ENCODE measurements around the gene HEATR9. TPM values are rescaled to one million over a fixed set of nuclear protein-coding genes. Genes with fewer than 3 reads are reported as not detected.

The HEATR9 gene, protein sequence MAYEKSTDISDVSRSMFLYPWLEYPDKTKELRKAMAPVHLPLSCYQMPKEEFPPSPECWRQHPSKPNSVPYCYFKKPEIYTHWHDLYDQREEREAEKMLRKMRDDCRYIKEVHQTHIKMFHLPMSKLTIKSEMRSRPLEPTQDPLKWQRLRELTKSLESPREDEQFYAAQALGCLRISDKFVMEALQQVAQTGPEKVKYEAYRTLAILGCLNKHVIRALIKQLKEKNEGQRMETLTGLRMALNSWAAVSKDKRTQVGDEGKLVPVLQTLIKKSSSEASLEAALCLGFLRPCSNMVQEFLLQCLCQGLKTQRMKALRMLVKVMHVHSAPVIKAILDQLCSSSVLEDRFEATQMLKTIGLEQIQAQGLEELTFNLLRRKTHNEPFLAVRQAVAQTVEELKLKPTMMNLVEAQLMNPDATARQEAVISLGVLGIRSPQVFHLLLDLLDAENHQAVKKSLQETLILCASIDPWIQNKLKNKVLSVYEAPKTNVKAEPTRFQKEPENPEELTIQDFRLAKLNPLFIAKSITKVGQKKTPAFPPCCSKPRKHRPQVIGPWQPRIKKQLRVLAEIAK
- total RNA-seq (not detected), polyA plus RNA-seq (ENCODE audit: insufficient read depth in 1 of 8, insufficient read length in 8 of 8, low replicate concordance in 1 of 8) (under 1 TPM in 3 of 8 donors, not detected in 5; 0.09 to 0.17 (median 0.10) TPM)
- long read RNA-seq, donor 1 = 0 reads
- long read RNA-seq, donor 2 = 0 reads
- long read RNA-seq, donor 3 = 0 reads
- long read RNA-seq, donor 4 = 0 reads
- long read RNA-seq, donor 5 = 0 reads
- long read RNA-seq, donor 6 = 0 reads
- long read RNA-seq, donor 7 = 0 reads
- long read RNA-seq, donor 8 = 0 reads
- long read RNA-seq, donor 9 = 0 reads
- long read RNA-seq, donor 10 = 0 reads
- long read RNA-seq, donor 11 = 0 reads

GRCh38 chr17:35868737-35869136 lies at the start of gene HEATR9:
TSS of gene HEATR9 (minus strand) at chr17:35868891. CDS start at chr17:35868742, 149 bp downstream.
- Histone ChIP-seq H3K36me3 (ENCODE audit: control insufficient read depth, insufficient read depth, low read length) (peaks cover 5% of the 10 kb centered on the region), H3K4me1 (ENCODE audit: control insufficient read depth, insufficient read depth, low read length) (no peaks in the 10 kb centered on the region), H3K9me3 (replicated peaks; ENCODE audit: control insufficient read depth, low read depth, low read length) (no peaks in the 10 kb centered on the region), H3K4me3 (ENCODE audit: low read length) (no peak within 1 kb of the TSS), H3K27me3 (ENCODE audit: control insufficient read depth, insufficient read depth, low read length) (no peaks in the 10 kb centered on the region), H3K27ac (ENCODE audit: low read length) (no peak within 1 kb of the TSS)
- no peak for DNase-seq
- WGBS (ENCODE audit: insufficient coverage) = 67% methylated on average over 3 of the region's 3 CpGs

DNA sequence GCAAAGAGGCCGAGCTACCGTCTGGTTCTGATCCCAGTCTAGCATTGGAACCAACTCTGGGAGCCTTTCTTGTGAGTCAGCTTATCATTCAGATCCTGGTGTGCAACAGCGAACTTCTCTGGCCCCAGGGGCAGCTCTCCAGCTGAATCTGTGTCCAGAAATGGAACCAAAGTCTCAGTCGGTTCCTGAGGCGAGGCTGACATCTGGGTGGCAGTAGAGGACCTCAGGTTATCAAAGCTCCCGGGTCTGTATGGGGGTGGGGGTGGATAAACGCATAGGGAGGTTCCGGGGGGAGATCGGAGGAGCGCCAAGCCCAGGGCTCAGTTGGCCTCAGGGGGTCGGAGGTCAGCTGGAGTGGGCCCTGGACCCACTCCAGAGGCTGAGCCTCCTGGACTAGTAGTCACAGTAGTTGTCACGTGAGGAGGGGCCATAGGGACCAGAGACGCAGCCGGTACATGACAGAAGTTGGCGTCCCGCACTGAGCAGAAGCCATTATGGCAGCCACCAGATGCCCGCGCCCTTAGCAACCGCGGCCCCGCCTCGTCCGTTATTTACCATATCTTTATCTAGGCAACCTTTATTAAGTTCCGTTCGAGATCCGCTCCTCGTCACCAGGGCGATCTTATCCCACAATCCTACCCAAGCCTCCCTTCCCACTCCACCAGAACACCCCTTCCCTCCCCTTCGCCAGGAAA lies 49.0 kb upstream of the HEATR9 start:
- 95% methylated on average over 29 of the region's 29 CpGs for WGBS (ENCODE audit: insufficient coverage)
- DNase-seq = no peak

DNA sequence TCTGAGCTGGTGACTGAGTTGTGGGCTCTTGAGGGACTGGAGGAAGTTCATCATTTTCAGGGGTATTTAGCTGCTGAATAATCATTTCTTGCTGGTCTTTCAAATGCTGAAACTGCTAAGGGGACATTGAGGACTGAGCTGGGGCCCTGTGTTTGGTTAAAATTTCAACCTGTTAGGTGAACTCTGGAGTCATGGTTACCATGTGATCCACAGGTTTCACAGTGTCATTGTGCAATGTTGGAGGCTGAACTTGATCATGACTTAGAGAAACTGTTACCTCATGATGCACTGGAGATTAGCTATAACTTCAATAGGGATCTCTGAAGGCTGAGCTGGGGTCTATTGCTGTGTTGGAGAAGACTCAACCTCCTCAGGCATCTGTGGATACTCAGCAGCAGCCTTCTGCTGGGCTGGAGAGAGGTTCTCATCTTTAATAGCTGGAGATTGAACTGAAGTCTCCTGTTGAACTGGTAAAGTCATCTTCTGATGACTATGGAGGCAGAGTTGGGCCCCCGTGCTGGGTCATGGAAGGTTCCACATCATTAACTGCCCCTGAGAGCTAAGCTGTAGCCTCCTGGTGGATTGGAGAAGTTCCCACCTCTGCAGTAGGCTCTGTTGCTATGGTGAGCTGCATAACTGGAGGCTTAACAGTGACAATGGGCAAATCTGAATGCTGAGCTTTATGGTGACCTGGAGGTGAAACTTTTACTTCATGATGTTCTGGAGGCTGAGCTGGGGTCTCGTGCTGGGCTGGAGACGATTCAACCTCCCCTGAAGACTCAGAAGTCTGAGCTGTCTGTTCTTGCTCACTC lies 46.7 kb upstream of the HEATR9 start:
- WGBS (ENCODE audit: insufficient coverage) = no CpG with 5 or more reads among the region's 3 CpGs
- no peaks in the 10 kb centered on the region for H3K36me3 ChIP-seq (ENCODE audit: control insufficient read depth, insufficient read depth, low read length)
- H3K27ac ChIP-seq (ENCODE audit: low read length) = no peak overlapping the region
- H3K4me1 ChIP-seq (ENCODE audit: control insufficient read depth, insufficient read depth, low read length) = no peaks in the 10 kb centered on the region
- no peaks in the 10 kb centered on the region for H3K27me3 ChIP-seq (ENCODE audit: control insufficient read depth, insufficient read depth, low read length)
- H3K9me3 ChIP-seq (replicated peaks; ENCODE audit: control insufficient read depth, low read depth, low read length) = no peaks in the 10 kb centered on the region
- no peak for DNase-seq
- H3K4me3 ChIP-seq (ENCODE audit: low read length) = no peak overlapping the region

More for the DNA sequence above, 49.0 kb upstream of the HEATR9 start:
- Histone ChIP-seq H3K4me1 (ENCODE audit: control insufficient read depth, insufficient read depth, low read length) (no peaks in the 10 kb centered on the region), H3K4me3 (ENCODE audit: low read length) (no peak overlapping the region), H3K9me3 (replicated peaks; ENCODE audit: control insufficient read depth, low read depth, low read length) (no peaks in the 10 kb centered on the region), H3K27me3 (ENCODE audit: control insufficient read depth, insufficient read depth, low read length) (no peaks in the 10 kb centered on the region), H3K36me3 (ENCODE audit: control insufficient read depth, insufficient read depth, low read length) (no peaks in the 10 kb centered on the region), H3K27ac (ENCODE audit: low read length) (no peak overlapping the region)

- no CpG with 5 or more reads among the region's 1 CpG for WGBS (ENCODE audit: insufficient coverage)
- no peak for DNase-seq
- H3K27ac ChIP-seq (ENCODE audit: low read length) = no peak overlapping the region
- no peaks in the 10 kb centered on the region for H3K9me3 ChIP-seq (replicated peaks; ENCODE audit: control insufficient read depth, low read depth, low read length)
- H3K36me3 ChIP-seq (ENCODE audit: control insufficient read depth, insufficient read depth, low read length) = no peaks in the 10 kb centered on the region
- no peak overlapping the region for H3K4me3 ChIP-seq (ENCODE audit: low read length)
- H3K27me3 ChIP-seq (ENCODE audit: control insufficient read depth, insufficient read depth, low read length) = no peaks in the 10 kb centered on the region
- no peaks in the 10 kb centered on the region for H3K4me1 ChIP-seq (ENCODE audit: control insufficient read depth, insufficient read depth, low read length)
These were observed 45.7 kb upstream of the HEATR9 start for GRCh38 chr17:35914354-35914753.

- Histone ChIP-seq H3K4me3 (ENCODE audit: low read length) (no peak overlapping the region), H3K4me1 (ENCODE audit: control insufficient read depth, insufficient read depth, low read length) (no peaks in the 10 kb centered on the region), H3K27ac (ENCODE audit: low read length) (no peak overlapping the region), H3K27me3 (ENCODE audit: control insufficient read depth, insufficient read depth, low read length) (no peaks in the 10 kb centered on the region), H3K36me3 (ENCODE audit: control insufficient read depth, insufficient read depth, low read length) (no peaks in the 10 kb centered on the region), H3K9me3 (replicated peaks; ENCODE audit: control insufficient read depth, low read depth, low read length) (no peaks in the 10 kb centered on the region)
- no peak for DNase-seq
- WGBS (ENCODE audit: insufficient coverage) = 79% methylated on average over 3 of the region's 4 CpGs
These were observed 44.9 kb upstream of the HEATR9 start for GRCh38 chr17:35913609-35914008.

GRCh38 chr17:35912942-35913341 lies 44.3 kb upstream of the HEATR9 start:
- Histone ChIP-seq H3K27ac (ENCODE audit: low read length) (no peak overlapping the region), H3K27me3 (ENCODE audit: control insufficient read depth, insufficient read depth, low read length) (no peaks in the 10 kb centered on the region), H3K9me3 (replicated peaks; ENCODE audit: control insufficient read depth, low read depth, low read length) (no peaks in the 10 kb centered on the region), H3K4me1 (ENCODE audit: control insufficient read depth, insufficient read depth, low read length) (no peaks in the 10 kb centered on the region), H3K36me3 (ENCODE audit: control insufficient read depth, insufficient read depth, low read length) (no peaks in the 10 kb centered on the region), H3K4me3 (ENCODE audit: low read length) (no peak overlapping the region)
- no peak for DNase-seq
- 70% methylated on average over 2 of the region's 2 CpGs for WGBS (ENCODE audit: insufficient coverage)

DNA sequence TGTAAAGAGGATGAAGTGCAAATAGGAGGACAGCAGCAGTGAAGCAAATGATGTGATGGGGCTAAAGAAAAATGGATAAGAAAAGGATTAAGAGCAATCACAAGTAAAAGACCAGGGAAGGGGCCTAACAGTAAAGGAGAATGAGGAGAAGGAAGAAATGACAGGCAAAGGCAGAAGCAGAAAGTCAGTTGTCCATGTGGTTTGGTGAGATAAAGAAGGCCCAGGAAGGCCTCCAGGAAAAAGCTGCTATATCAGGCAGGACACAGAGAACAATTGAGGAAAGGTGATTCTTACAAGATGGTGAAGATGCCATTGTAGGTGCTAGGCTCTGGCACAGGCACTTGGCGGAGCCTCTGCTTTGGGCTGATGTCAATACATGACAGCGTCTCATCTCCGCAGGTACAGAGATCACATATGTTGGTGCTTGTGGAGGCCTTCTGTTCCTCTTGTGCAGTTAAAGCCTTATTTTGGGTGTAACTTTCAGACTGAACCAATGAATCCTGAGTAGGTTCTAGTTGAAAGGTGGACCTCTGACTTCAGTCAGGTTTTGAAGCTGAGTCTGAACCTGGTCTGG lies 43.7 kb upstream of the HEATR9 start:
- no peaks in the 10 kb centered on the region for H3K36me3 ChIP-seq (ENCODE audit: control insufficient read depth, insufficient read depth, low read length)
- no peak overlapping the region for H3K27ac ChIP-seq (ENCODE audit: low read length)
- DNase-seq = no peak
- no peaks in the 10 kb centered on the region for H3K4me1 ChIP-seq (ENCODE audit: control insufficient read depth, insufficient read depth, low read length)
- no peak overlapping the region for H3K4me3 ChIP-seq (ENCODE audit: low read length)
- no peaks in the 10 kb centered on the region for H3K9me3 ChIP-seq (replicated peaks; ENCODE audit: control insufficient read depth, low read depth, low read length)
- WGBS (ENCODE audit: insufficient coverage) = 100% methylated on average over 3 of the region's 3 CpGs
- H3K27me3 ChIP-seq (ENCODE audit: control insufficient read depth, insufficient read depth, low read length) = no peaks in the 10 kb centered on the region

DNA sequence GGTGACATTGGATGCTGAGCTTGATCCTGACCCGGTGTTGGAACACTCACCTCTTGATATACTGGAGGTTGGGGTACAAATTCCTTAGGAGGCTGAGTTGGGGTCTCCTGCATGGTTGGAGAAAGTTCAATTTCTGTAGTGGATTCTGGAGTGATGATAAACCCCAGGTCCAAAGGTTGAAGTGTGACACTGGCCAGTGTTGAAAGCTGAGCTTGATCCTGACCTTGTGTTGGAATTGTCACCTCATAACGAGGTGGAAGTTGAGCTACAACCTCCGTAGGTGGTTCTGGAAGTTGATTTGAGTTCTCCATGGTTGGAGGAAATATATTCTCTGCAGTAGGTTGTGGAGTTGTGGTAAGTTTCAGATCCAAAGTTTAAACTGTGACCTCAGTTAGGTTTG lies 40.7 kb upstream of the HEATR9 start:
- Histone ChIP-seq H3K36me3 (ENCODE audit: control insufficient read depth, insufficient read depth, low read length) (no peaks in the 10 kb centered on the region), H3K4me3 (ENCODE audit: low read length) (no peak overlapping the region), H3K27me3 (ENCODE audit: control insufficient read depth, insufficient read depth, low read length) (no peaks in the 10 kb centered on the region), H3K9me3 (replicated peaks; ENCODE audit: control insufficient read depth, low read depth, low read length) (no peaks in the 10 kb centered on the region), H3K4me1 (ENCODE audit: control insufficient read depth, insufficient read depth, low read length) (no peaks in the 10 kb centered on the region), H3K27ac (ENCODE audit: low read length) (no peak overlapping the region)
- 82% methylated on average over 3 of the region's 3 CpGs for WGBS (ENCODE audit: insufficient coverage)
- DNase-seq = no peak

DNA sequence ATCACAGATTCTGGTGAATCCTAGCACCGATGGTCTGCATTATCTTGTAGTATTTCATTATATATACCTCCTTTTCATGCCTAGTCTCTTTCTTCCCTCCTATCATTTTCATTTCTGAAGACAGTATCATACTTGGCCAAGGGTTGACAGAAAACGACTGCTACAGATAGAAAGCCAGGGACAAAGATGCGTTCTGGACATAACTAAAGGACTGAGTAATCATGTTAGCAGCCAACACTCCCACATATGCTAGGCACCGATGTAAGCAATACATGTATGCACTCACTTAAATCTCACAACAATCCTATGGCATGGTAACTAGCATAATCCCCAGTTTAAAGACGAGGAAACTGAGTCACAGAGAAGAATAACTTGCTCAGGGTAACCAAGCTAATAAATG lies 39.0 kb upstream of the HEATR9 start:
- H3K27ac ChIP-seq (ENCODE audit: low read length) = no peak overlapping the region
- WGBS (ENCODE audit: insufficient coverage) = no CpG with 5 or more reads among the region's 5 CpGs

More for the DNA sequence above, 39.0 kb upstream of the HEATR9 start:
- no peak overlapping the region for H3K4me3 ChIP-seq (ENCODE audit: low read length)
- no peaks in the 10 kb centered on the region for H3K9me3 ChIP-seq (replicated peaks; ENCODE audit: control insufficient read depth, low read depth, low read length)
- no peaks in the 10 kb centered on the region for H3K27me3 ChIP-seq (ENCODE audit: control insufficient read depth, insufficient read depth, low read length)
- H3K36me3 ChIP-seq (ENCODE audit: control insufficient read depth, insufficient read depth, low read length) = no peaks in the 10 kb centered on the region
- H3K4me1 ChIP-seq (ENCODE audit: control insufficient read depth, insufficient read depth, low read length) = no peaks in the 10 kb centered on the region
- DNase-seq = no peak

All from muscle of leg (tissue), 16 donors.